Loucy (cell line): ENCODE measurements around the gene CAPN10.

ENCODE experiments used
- H2AFZ ChIP-seq: fragments of 200-600 bp; sonication (generic); 2 replicates; pipeline ENCODE4 v1.6.0; 2016; ENCODE audit warnings: antibody characterized with exemption, mild to moderate bottlenecking, low read length, moderate library complexity
- H3F3A ChIP-seq: fragments of 200-600 bp; 2 replicates; pipeline ENCODE4 v1.6.0; 2016; ENCODE audit warnings: antibody characterized with exemption, low read depth, mild to moderate bottlenecking
- H3K27me3 ChIP-seq: fragments of 200-600 bp; sonication (generic); 2 replicates; pipeline ENCODE4 v1.6.1; 2014; ENCODE audit warnings: low read length, mild to moderate bottlenecking; ENCODE audit not compliant: insufficient read depth, poor library complexity, severe bottlenecking
- H3K36me3 ChIP-seq: fragments of 200-600 bp; sonication (generic); 2 replicates; pipeline ENCODE4 v1.6.1; 2016; ENCODE audit warnings: low read length; ENCODE audit not compliant: insufficient read depth
- H3K4me1 ChIP-seq: fragments of 200-600 bp; sonication (generic); 2 replicates; pipeline ENCODE4 v1.5.1; 2014; ENCODE audit warnings: low read length, mild to moderate bottlenecking; ENCODE audit not compliant: insufficient read depth, poor library complexity, severe bottlenecking
- H3K4me2 ChIP-seq: fragments of 200-600 bp; sonication (generic); 2 replicates; pipeline ENCODE4 v1.6.0; 2014; ENCODE audit warnings: antibody characterized with exemption, low read length, low read depth, mild to moderate bottlenecking; ENCODE audit not compliant: poor library complexity, severe bottlenecking
- H3K4me3 ChIP-seq: fragments of 200-600 bp; sonication (generic); 2 replicates; pipeline ENCODE4 v1.5.1; 2014; ENCODE audit warnings: low read length, mild to moderate bottlenecking, mixed read lengths; ENCODE audit not compliant: poor library complexity, severe bottlenecking
- H3K79me2 ChIP-seq: fragments of 200-600 bp; sonication (generic); 2 replicates; pipeline ENCODE4 v1.6.1; 2014; ENCODE audit warnings: low read length; ENCODE audit not compliant: insufficient read depth
- H3K9ac ChIP-seq: fragments of 200-600 bp; sonication (generic); 2 replicates; pipeline ENCODE4 v1.6.0; 2014; ENCODE audit warnings: mild to moderate bottlenecking, low read depth, low read length, moderate library complexity; ENCODE audit not compliant: poor library complexity, severe bottlenecking
- H3K9me2 ChIP-seq: fragments of 200-600 bp; sonication (generic); replicated peaks from 2 replicates; pipeline ENCODE4 v1.6.1; 2016; ENCODE audit warnings: low read depth, low read length, mixed read lengths
- H3K9me3 ChIP-seq: fragments of 200-600 bp; sonication (generic); 2 replicates; pipeline ENCODE4 v1.6.1; 2014; ENCODE audit warnings: mild to moderate bottlenecking, antibody characterized with exemption, low read length, low read depth; ENCODE audit not compliant: insufficient read depth
- H4K20me1 ChIP-seq: fragments of 200-600 bp; sonication (generic); 2 replicates; pipeline ENCODE4 v1.6.0; 2014; ENCODE audit warnings: antibody characterized with exemption, low read length, mild to moderate bottlenecking; ENCODE audit not compliant: insufficient read depth, poor library complexity, severe bottlenecking
- EZH2phosphoT487 ChIP-seq: fragments of 200-600 bp; IDR thresholded peaks from 2 replicates; pipeline ENCODE4 v1.6.1; 2018; ENCODE audit warnings: antibody characterized with exemption, mild to moderate bottlenecking, moderate library complexity, borderline replicate concordance
- TF ChIP-seq, protein P1 (sequence below): fragments of 200-600 bp; sonication (generic); conservative IDR thresholded peaks from 2 replicates; pipeline ENCODE4 v1.5.1; 2014; ENCODE audit warnings: mild to moderate bottlenecking, antibody characterized with exemption, low read length

Gene CAPN10

DNA sequence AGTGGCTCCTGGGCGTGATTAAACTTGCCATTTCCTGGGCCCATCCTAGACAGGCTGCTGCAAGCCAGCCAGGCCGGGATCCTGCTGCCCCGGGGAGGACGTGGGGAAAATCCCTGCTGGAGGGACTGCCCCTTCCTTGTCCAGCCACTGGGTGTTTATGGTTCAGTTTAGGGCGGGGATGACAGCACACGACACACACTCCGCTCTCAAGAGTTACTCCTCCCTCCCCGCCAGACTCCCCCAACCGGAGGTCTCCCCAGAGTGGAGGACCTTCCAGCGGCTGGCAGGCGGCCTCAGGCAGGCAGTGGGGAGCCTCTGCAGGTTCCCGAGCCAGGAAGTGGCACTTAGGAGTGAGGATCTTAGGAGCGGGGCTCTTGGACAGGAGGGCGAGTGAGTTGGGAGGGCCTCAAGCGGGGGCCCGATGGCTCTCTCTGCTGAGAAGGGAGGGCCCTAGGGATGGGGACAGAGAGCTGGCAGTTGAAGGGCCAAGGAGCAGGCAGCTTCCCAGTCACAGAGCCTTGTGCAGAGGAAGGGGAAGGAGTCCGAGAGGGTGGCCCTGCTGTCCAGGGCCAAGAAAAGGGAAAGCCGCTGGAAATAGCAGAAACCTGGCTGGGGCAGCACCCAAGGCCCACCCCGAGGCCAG lies 33.1 kb downstream of the CAPN10 start:
- Histone ChIP-seq H3K4me2 (no peak overlapping the region), H3K9me2 (no peaks in the 10 kb centered on the region), H3F3A (no peaks in the 10 kb centered on the region), H3K9ac (no peak overlapping the region), H3K79me2 (no peaks in the 10 kb centered on the region), H3K27me3 (no peaks in the 10 kb centered on the region), H4K20me1 (no peaks in the 10 kb centered on the region), H3K4me3 (no peak overlapping the region), H2AFZ (no peak overlapping the region), H3K4me1 (peaks cover 36% of the 10 kb centered on the region), H3K9me3 (peaks cover 9% of the 10 kb centered on the region; the same call in 1 of the 2 replicates), H3K36me3 (no peaks in the 10 kb centered on the region)
- TF ChIP-seq, protein P1, sequence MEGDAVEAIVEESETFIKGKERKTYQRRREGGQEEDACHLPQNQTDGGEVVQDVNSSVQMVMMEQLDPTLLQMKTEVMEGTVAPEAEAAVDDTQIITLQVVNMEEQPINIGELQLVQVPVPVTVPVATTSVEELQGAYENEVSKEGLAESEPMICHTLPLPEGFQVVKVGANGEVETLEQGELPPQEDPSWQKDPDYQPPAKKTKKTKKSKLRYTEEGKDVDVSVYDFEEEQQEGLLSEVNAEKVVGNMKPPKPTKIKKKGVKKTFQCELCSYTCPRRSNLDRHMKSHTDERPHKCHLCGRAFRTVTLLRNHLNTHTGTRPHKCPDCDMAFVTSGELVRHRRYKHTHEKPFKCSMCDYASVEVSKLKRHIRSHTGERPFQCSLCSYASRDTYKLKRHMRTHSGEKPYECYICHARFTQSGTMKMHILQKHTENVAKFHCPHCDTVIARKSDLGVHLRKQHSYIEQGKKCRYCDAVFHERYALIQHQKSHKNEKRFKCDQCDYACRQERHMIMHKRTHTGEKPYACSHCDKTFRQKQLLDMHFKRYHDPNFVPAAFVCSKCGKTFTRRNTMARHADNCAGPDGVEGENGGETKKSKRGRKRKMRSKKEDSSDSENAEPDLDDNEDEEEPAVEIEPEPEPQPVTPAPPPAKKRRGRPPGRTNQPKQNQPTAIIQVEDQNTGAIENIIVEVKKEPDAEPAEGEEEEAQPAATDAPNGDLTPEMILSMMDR, result no peak
- TF ChIP-seq EZH2phosphoT487, result no peak

DNA sequence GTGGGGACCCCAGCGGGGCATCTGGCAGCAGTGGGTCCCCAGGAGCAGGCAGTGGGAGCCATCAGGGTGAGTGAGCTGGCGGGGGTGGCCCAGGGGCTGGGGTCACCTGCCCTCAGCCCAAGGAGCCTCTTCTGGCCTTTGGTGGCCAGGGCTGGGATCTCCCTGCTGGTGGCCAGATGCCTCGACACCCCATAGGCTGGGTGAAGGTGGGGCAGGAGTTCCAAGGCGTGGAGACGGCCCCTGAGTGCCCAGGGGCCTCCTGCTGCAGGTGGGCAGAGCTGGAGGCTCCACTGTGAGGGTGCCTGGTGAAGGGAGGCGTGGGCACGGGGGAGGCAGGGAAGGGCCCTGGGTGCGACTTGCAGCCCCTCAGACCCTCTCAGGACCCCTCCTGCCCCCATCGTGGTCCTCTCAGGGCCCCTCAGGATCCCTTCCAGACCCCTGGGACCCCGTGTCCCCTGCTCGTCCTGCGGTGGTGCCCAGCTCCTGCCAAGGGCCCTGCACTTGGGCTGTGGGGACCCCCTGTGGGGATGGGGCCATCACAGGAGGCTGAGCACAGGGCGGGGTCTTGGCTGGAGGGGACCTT lies 33.7 kb downstream of the CAPN10 start:
- Histone ChIP-seq H3K36me3 (no peaks in the 10 kb centered on the region), H3K27me3 (no peaks in the 10 kb centered on the region), H3K4me3 (no peak overlapping the region), H2AFZ (no peak overlapping the region), H3K4me2 (no peak overlapping the region), H3F3A (no peaks in the 10 kb centered on the region), H3K4me1 (peaks cover 39% of the 10 kb centered on the region), H3K9me3 (peaks cover 9% of the 10 kb centered on the region; the same call in 1 of the 2 replicates), H3K9ac (peak overlapping the region; percentile 17), H3K79me2 (no peaks in the 10 kb centered on the region), H4K20me1 (no peaks in the 10 kb centered on the region), H3K9me2 (no peaks in the 10 kb centered on the region)
- TF ChIP-seq, protein P1, result no peak
- no peak for TF ChIP-seq EZH2phosphoT487

DNA sequence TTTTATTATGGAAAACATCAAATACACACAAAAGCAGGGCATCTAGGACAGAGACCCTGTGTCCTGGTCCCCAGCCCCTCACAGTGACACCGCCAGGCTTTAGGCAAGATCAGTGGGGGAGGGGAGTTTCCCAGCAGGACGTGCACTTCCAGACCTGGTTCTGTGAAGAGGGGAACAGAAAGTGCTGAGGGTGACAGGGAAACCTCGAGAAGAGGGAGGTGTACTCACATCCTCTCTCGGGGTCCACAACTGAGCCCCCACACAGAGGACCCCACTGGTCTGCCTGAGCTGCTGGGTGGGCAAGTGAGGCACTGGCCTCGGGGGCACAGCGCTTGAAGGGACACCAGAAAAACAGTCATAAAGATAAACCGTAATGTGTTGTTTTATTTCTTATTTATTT lies 34.3 kb downstream of the CAPN10 start:
- peaks cover 39% of the 10 kb centered on the region for H3K4me1 ChIP-seq
- peak overlapping the region; percentile 54 for H3K4me2 ChIP-seq

More for the DNA sequence above, 34.3 kb downstream of the CAPN10 start:
- no peak for TF ChIP-seq EZH2phosphoT487
- TF ChIP-seq, protein P1, result no peak
- Histone ChIP-seq H4K20me1 (no peaks in the 10 kb centered on the region), H3K36me3 (no peaks in the 10 kb centered on the region), H3K9ac (peak overlapping the region; percentile 17), H3K9me3 (peaks cover 9% of the 10 kb centered on the region; the same call in 1 of the 2 replicates), H3K4me3 (no peak overlapping the region), H3K27me3 (no peaks in the 10 kb centered on the region), H2AFZ (no peak overlapping the region), H3K9me2 (no peaks in the 10 kb centered on the region), H3K79me2 (no peaks in the 10 kb centered on the region), H3F3A (no peaks in the 10 kb centered on the region)
